Left renal cortex interstitium (tissue), 4 donors: Measurements from ENCODE around the gene SLC10A6. TPM values are rescaled to one million over a fixed set of nuclear protein-coding genes. Genes with fewer than 3 reads are reported as not detected.

Experiments
- DNase-seq, 4 donors: peaks; one replicate each; pipeline ENCODE4 v3.0.0-alpha.2; 2013; ENCODE audit warnings: low read depth in 4 of 4, low spot score in 2 of 4, missing footprints in 1 of 4
- polyA plus RNA-seq, 4 donors: library from polyadenylated mRNA; unstranded; fragments of 120-200 nt; gene quantifications; one replicate each; pipeline ENCODE4 v1.2.1, GENCODE V29; 2013; ENCODE audit not compliant: insufficient read length in 4 of 4

The SLC10A6 gene
- polyA plus RNA-seq, 4 donors: 0.26 to 0.28 TPM; not detected in 2

DNA sequence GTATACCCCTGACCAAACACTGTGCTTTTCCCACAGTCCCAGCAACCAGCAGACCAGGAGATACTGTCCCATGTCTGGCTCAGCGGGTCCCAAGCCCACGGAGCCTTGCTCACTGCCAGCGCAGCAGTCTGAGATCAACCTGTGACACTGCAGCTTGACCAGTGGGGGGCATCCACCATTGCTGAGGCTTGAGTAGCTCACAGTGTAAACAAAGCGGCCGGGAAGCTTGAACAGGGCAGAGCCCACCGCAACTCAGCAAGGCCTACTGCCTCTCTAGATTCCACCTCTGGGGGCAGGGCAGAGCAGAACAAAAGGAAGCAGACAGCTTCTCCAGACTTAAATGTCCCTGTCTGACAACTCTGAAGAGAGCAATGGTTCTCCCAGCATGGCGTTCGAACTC, 58.1 kb downstream of the SLC10A6 start:
- DNase-seq: no peak

DNA sequence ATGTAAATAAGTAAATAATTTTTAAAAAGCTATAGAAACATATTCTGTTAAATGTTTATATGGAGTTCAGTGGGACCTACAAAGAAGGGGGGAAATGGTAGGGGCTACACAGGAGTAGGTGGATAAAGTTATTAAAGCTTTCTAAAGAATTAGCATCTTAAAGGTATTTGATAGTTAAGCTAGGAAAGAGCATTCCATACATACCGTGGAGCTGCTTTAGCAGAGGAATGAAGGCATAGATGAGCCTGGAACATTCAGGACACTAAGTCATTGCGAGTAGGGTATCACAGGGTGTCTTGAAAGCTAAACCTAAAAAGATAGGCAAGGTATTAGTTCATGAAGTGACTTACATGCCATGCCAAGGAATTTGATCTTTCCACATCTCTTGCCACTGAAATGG, 60.4 kb downstream of the SLC10A6 start:
- DNase-seq: no peak

GRCh38 chr4:86778175-86778574, 71.0 kb downstream of the SLC10A6 start:
- DNase-seq: peak in 2 of 4 donors; percentile 1 to 11

- DNase-seq: no peak
Measured at GRCh38 chr4:86775061-86775460, 74.1 kb downstream of the SLC10A6 start.

Other genes starting within 250 kb of the SLC10A6 start
- gene C4orf36, start 43.0 kb upstream of the SLC10A6 start, polyA plus RNA-seq: 1 to 10 TPM; 1.8 to 2.1 (median 2.0) TPM
- 10 to 100 TPM; 36.9 to 54.1 (median 48.3) TPM for gene AFF1, start 85.6 kb upstream of the SLC10A6 start, polyA plus RNA-seq